GM21390 (cell line): ENCODE results near the gene HELB.

Experiments used
- ATAC-seq: cut with Tn5 transposase; IDR thresholded peaks from one replicate; pipeline ENCODE4 v1.9.1; 2021; ENCODE audit not compliant: unreplicated experiment

The HELB gene

GRCh38 chr12:66301944-66302826 is at the start of gene HELB:
Gene HELB, plus strand, starts transcription at chr12:66302493. Its CDS starts 111 bp downstream, at chr12:66302604.
- ATAC-seq: peak; percentile 89

DNA sequence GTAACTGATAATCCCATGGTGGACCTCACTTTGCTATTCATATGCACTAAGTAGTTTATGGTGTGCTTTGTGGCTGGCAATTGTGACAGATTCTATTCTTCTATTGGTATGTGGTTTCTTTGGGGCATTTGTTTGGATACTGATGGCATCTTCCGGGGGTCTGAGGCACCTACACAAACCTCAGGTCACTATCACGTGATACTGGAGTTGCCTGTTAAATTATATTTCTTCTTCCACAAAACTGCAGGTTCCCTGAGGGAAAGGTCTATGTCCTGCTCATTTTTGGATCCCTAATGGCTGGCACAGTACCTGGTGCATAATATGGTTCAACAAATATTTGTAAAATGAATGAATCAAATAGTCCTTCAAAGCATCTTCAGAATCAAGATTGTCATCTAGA is 49.5 kb upstream of the HELB start:
- ATAC-seq: no peak

DNA sequence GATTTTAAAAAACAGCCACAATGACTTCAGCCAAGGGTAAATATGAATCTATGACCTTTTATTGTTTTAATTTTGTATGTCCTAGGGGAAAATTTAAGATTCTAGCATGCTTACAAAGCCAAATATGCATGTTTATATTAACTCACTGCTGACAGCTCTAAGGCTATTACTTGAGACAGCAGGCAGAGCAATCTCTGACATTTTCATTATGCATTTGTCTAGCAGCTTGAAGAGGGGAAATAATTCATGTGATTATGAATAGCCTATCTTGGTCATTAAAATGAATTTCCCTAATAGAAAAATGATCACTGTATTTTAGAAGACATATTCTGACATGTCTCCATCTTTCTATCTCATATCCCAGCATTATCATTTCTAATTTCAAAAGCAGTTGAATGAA is 46.6 kb upstream of the HELB start:
- no peak for ATAC-seq

DNA sequence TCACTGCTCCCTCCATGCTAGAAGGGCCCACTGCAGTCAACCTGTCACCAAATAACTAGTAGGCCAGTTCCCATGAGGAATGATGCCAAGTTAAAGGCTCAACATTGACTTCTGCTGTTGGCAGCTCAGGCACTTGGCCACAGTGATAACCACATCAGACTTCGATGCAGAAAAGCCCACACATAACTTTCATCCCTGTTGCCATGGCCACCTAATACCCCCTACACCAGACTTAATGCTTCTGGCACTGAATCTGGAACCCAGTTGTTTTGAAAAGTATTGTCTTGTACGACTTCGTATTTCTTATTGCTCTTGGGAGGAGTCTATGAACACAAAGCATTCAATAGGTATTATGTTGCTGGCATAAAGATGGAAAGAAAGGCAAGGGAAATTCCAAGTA is 44.3 kb upstream of the HELB start:
- no peak for ATAC-seq

GRCh38 chr12:66262737-66263136 is 39.6 kb upstream of the HELB start:
- ATAC-seq: no peak

GRCh38 chr12:66268562-66268961 is 33.7 kb upstream of the HELB start:
- no peak for ATAC-seq

- ATAC-seq: no peak
Observed at GRCh38 chr12:66269142-66269541, 33.2 kb upstream of the HELB start.

DNA sequence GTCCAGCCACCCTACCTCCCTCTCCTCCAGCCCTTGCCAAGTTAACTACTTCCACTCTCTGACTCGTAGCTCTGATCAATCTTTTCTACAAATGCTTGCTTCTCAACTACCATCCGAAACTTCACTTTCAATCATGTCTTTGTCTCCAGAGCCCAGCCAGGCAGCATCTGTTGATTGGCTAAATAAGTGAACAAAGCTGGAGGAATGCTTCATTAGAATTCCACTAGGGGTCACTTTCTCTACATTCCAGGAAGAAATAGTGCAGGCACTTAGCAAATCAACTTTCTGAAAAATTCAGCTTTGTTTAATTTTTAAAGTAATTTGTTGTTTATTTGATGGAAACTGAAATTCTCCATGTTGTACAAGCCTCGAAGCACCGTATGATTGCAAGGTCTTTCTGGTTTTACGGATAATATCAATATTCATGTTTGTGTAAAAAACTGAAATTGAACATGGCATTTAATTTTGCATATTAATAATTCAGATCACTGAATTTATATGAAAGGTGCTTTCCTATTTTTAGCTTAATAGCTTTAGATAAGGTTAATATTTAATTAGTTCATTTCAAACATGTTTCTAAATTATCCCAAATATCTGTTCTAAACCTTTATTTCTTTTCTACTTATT is 32.4 kb upstream of the HELB start:
- ATAC-seq: no peak

- ATAC-seq: no peak
Observed at GRCh38 chr12:66270613-66271012, 31.7 kb upstream of the HELB start.

GRCh38 chr12:66272650-66273049 is 29.6 kb upstream of the HELB start:
- no peak for ATAC-seq

GRCh38 chr12:66273147-66273546 is 29.1 kb upstream of the HELB start:
- ATAC-seq: no peak

DNA sequence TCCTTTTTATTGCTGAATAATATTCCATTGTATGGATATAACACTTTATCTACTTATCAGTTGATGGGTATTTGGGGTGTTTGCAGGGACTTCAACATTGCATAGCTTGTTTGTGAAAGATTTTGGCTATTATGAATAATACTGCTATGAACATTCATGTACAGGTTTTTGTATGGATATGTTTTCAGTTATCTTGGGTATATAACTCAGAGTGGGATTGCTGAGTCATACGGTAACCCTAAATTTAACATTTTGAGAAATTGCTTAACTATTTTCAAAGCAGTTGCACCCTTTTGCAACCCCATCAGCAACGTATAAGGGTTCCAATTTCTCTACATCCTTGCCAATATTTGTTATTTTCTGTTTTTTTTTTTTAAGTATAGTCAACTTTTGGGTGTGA is 27.3 kb upstream of the HELB start:
- ATAC-seq: no peak

- no peak for ATAC-seq
Observed at GRCh38 chr12:66279123-66279712, 23.1 kb upstream of the HELB start.

DNA sequence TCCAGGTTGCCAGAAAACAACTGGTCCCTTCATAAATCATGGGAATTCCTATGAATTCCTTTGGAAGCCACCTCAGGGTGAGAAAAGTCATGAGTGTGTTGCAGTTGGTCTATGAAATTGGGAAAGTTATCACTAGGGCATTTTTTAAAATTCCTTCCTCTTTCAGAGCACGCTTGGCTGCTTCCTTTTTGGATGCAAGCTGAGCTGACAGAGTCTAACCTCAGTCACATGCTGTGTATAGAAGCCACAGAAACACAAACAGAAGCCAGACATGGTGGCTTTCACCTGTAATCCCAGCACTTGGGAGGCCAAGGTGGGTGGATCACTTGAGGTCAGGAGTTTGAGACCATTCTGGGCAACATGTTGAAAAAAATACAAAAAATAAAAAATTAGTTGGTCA is 21.7 kb upstream of the HELB start:
- ATAC-seq: no peak

- ATAC-seq: no peak
Observed at GRCh38 chr12:66282244-66282643, 20.0 kb upstream of the HELB start.

DNA sequence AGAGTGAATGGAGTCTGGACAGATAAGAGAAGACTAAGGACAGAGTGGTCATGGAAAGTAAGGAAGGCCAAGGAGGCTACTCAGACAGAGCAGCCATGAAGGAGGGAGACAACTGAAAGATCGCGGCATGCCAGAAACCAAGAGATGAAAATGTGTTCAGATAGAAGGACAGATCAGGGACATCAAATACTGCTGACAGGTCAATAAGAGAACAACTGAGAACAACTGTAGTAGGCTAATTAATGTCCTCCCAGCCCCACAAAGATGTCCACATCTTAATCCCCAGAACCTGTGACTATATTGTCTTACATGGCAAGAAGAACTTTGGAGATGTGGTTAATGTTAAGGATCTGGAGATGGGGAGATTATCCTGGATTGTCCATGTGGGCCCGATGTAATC is 15.0 kb upstream of the HELB start:
- no peak for ATAC-seq

DNA sequence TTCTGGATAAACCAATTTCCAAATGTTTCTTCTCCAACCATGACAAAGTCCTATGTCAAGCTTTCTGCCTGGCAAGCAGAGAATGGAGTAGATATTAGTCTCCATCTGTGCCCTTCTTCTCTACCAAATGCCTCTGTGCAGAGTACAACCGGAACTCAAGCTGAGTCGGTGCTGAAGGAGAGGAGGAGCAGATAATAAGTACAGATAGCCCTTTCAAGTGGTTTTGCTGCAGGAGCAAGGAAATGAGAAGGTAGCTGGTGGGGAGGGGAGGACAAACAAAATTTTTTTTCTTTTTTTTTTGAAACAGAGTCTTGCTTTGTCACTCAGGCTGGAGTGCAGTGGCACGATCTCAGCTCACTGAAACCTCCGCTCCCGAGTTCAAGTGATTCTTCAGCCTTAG is 14.2 kb upstream of the HELB start:
- ATAC-seq: no peak

GRCh38 chr12:66289485-66289884 is 12.8 kb upstream of the HELB start:
- no peak for ATAC-seq

- no peak for ATAC-seq
Observed at GRCh38 chr12:66290716-66291200, 11.5 kb upstream of the HELB start.

DNA sequence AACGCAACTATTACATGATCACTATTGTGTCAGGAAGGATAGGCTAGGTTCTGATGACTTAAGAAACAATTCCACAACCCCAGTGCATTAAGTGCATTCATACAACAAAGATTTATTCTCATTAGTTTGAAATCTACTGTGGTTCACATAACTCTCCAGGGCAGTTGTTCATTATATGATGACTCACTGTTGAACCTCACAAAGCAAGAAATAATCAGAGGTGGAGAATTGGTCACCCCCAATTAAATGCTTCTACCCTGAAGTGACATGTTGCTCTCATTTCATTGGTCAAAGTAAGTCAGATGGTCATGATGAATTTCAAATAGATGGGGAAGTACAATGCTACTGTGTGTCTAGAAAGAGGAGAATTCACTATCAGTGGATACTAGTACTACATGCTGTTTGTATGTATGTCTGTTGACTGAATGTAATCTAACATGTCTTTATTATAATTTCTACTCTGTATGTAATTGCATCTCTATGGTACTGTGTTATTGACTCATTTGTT is 6.1 kb upstream of the HELB start:
- no peak for ATAC-seq

- ATAC-seq: no peak
Observed at GRCh38 chr12:66297080-66297479, 5.2 kb upstream of the HELB start.

GRCh38 chr12:66297923-66298322 is 4.4 kb upstream of the HELB start:
- ATAC-seq: no peak
